ENCODE results near the gene ERBB4.

- TF ChIP-seq TAF1 (IDR thresholded peaks at IDR 0.05; ENCODE audit: low read depth, low read length) (no peak), POLR2A (IDR thresholded peaks at IDR 0.05; ENCODE audit: low read depth, low read length) (no peak), POLR2AphosphoS5 (IDR thresholded peaks at IDR 0.05; ENCODE audit: low read depth, low read length) (no peak), SPI1 (IDR thresholded peaks at IDR 0.05; ENCODE audit: low read depth, low read length) (no peak), POU2F2 (IDR thresholded peaks at IDR 0.05; ENCODE audit: low read depth, low read length) (no peak)
Measured at GRCh38 chr2:212494418-212495020, 44.1 kb downstream of the ERBB4 start.

Data from GM12891 (cell line).